Measurements from ENCODE around the gene CELA1. TPM values are rescaled to one million over a fixed set of nuclear protein-coding genes. Genes with fewer than 3 reads are reported as not detected.

Gene CELA1
- total and polyA plus RNA-seq, 8 donors: not detected

GRCh38 chr12:51323317-51323960 lies 23.0 kb downstream of the CELA1 start:
- TF ChIP-seq CTCF (IDR thresholded peaks at IDR 0.05): no peak
- intact Hi-C loops (cut with DNase I): no loop called here
- DNase-seq (no peak), ATAC-seq (no peak)
- Histone ChIP-seq H3K4me1 (peaks cover 16 to 81% of the 10 kb centered on the region in 2 donors), H3K27me3 (no peaks in the 10 kb centered on the region), H3K9me3 (no peaks in the 10 kb centered on the region), H3K27ac (peak overlapping the region; percentile 77 to 98), H3K4me3 (peak overlapping the region; percentile 27 to 60), H3K36me3 (no peaks in the 10 kb centered on the region)

GRCh38 chr12:51322452-51322851 lies 24.0 kb downstream of the CELA1 start:
- no peaks in the 10 kb centered on the region for H3K27me3 ChIP-seq
- peaks cover 0 to 3% of the 10 kb centered on the region in 2 donors for H3K36me3 ChIP-seq
- H3K4me3 ChIP-seq: peak overlapping the region in 1 of 2 donors; percentile 60
- H3K9me3 ChIP-seq: no peaks in the 10 kb centered on the region
- intact Hi-C loops (cut with DNase I): no loop called here
- DNase-seq (no peak), ATAC-seq (no peak)
- peaks cover 15 to 80% of the 10 kb centered on the region in 2 donors for H3K4me1 ChIP-seq
- no peak for TF ChIP-seq CTCF (IDR thresholded peaks at IDR 0.05)
- peak overlapping the region; percentile 77 to 98 for H3K27ac ChIP-seq

- DNase-seq: no peak
- no peaks in the 10 kb centered on the region for H3K9me3 ChIP-seq
- peak overlapping the region in 1 of 2 donors; percentile 60 for H3K4me3 ChIP-seq
- ATAC-seq: no peak
- no peak for TF ChIP-seq CTCF (IDR thresholded peaks at IDR 0.05)
- H3K27me3 ChIP-seq: no peaks in the 10 kb centered on the region
- intact Hi-C loops (cut with DNase I): no loop called here
- H3K27ac ChIP-seq: peak overlapping the region in 1 of 2 donors; percentile 98
- H3K36me3 ChIP-seq: peaks cover 0 to 3% of the 10 kb centered on the region in 2 donors
- peaks cover 9 to 79% of the 10 kb centered on the region in 2 donors for H3K4me1 ChIP-seq
Measured at GRCh38 chr12:51321882-51322281, 24.6 kb downstream of the CELA1 start.

GRCh38 chr12:51320695-51321320 lies 25.7 kb downstream of the CELA1 start:
- DNase-seq: no peak
- Histone ChIP-seq H3K4me3 (peak overlapping the region in 1 of 2 donors; percentile 60), H3K36me3 (peaks cover 0 to 3% of the 10 kb centered on the region in 2 donors), H3K4me1 (peaks cover 0 to 70% of the 10 kb centered on the region in 2 donors), H3K27ac (peak overlapping the region in 1 of 2 donors; percentile 98), H3K9me3 (no peaks in the 10 kb centered on the region), H3K27me3 (no peaks in the 10 kb centered on the region)
- no peak for ATAC-seq
- intact Hi-C loops (cut with DNase I): no loop called here
- TF ChIP-seq CTCF (IDR thresholded peaks at IDR 0.05): no peak

- H3K27ac ChIP-seq: peak overlapping the region in 1 of 2 donors; percentile 79
- H3K27me3 ChIP-seq: no peaks in the 10 kb centered on the region
- intact Hi-C loops (cut with DNase I): no loop called here
- peaks cover 0 to 3% of the 10 kb centered on the region in 2 donors for H3K36me3 ChIP-seq
- peaks cover 0 to 65% of the 10 kb centered on the region in 2 donors for H3K4me1 ChIP-seq
- H3K9me3 ChIP-seq: no peaks in the 10 kb centered on the region
- ATAC-seq (no peak), DNase-seq (no peak)
- H3K4me3 ChIP-seq: no peak overlapping the region
- no peak for TF ChIP-seq CTCF (IDR thresholded peaks at IDR 0.05)
Measured at GRCh38 chr12:51320311-51320694, 26.2 kb downstream of the CELA1 start.
